Spleen (tissue), 7 donors: ENCODE data around the gene SUSD2.

Source experiments
- CTCF ChIP-seq, 11 experiments: fragments of 200-600 bp in 7 of 11; fragments of 450-650 bp in 4 of 11; sonication (generic) in 4 of 11; IDR thresholded peaks in 8 of 11; conservative IDR thresholded peaks in 3 of 11; 1 replicate in 7 of 11; 2 replicates in 4 of 11; pipeline versions ENCODE4 v1.4.0 to v1.8.0; 2016 to 2021; ENCODE audit warnings: antibody characterized with exemption in 11 of 11, inconsistent platforms in 4 of 11, mild to moderate bottlenecking in 1 of 11
- POLR2AphosphoS5 ChIP-seq, 3 donors: sonication (generic); formaldehyde crosslinking; IDR thresholded peaks; one replicate each; pipeline ENCODE4 v1.5.1; 2017; ENCODE audit warnings: antibody characterized with exemption in 3 of 3
- donor health status: DM: no; HTN: no; CAD: no; lungs with moderate emphysema.
- donor health status: DM: no; HTN: no; CAD: no.
- donor health status: DM: no; HTN: no; CAD: no.

GRCh38 chr22:24144056-24144777 is 37.1 kb upstream of the SUSD2 start:
- TF ChIP-seq CTCF (IDR thresholded peaks at IDR 0.05 in 8 of 11, conservative IDR thresholded peaks at IDR 0.05 in 3 of 11) (no peak), POLR2AphosphoS5 (IDR thresholded peaks at IDR 0.05) (no peak)
